Neuronal stem cell (in vitro differentiated cells): ENCODE results near the gene CEBPA.

Source experiments
- DNase-seq: peaks from one replicate; pipeline ENCODE4 v3.0.0-alpha.2; 2013; ENCODE audit warnings: low spot score
- H2AFZ ChIP-seq: one replicate; pipeline ENCODE4 v1.6.1; 2013; ENCODE audit warnings: mild to moderate bottlenecking, low read length, inconsistent platforms
- H2AK5ac ChIP-seq: 2 replicates; pipeline ENCODE4 v1.6.1; 2013; ENCODE audit warnings: low read depth, mild to moderate bottlenecking, inconsistent platforms, low read length, moderate library complexity, mixed read lengths
- H2BK120ac ChIP-seq: 2 replicates; pipeline ENCODE4 v1.6.1; 2013; ENCODE audit warnings: low read depth, mild to moderate bottlenecking, inconsistent platforms, low read length, moderate library complexity, mixed read lengths
- H2BK12ac ChIP-seq: one replicate; pipeline ENCODE4 v1.6.1; 2013; ENCODE audit warnings: low read length, inconsistent platforms
- H2BK15ac ChIP-seq: 2 replicates; pipeline ENCODE4 v1.6.1; 2013; ENCODE audit warnings: mild to moderate bottlenecking, low read length, inconsistent platforms, mixed read lengths
- H2BK5ac ChIP-seq: one replicate; pipeline ENCODE4 v1.6.1; 2013; ENCODE audit warnings: inconsistent platforms, mild to moderate bottlenecking, low read length, moderate library complexity
- H3K14ac ChIP-seq: one replicate; pipeline ENCODE4 v1.6.1; 2013; ENCODE audit warnings: low read length, inconsistent platforms
- H3K18ac ChIP-seq: 2 replicates; pipeline ENCODE4 v1.6.1; 2013; ENCODE audit warnings: low read length, inconsistent platforms
- H3K23ac ChIP-seq: 2 replicates; pipeline ENCODE4 v1.6.1; 2013; ENCODE audit warnings: low read depth, mild to moderate bottlenecking, mixed read lengths, low read length, inconsistent platforms; ENCODE audit not compliant: poor library complexity
- H3K27ac ChIP-seq: replicated peaks from 3 replicates; pipeline ENCODE4 v1.5.1; 2013; ENCODE audit warnings: low read length, inconsistent platforms
- H3K27me3 ChIP-seq, 3 experiments: 2 replicates each; pipeline ENCODE4 v1.6.1; 2013; ENCODE audit warnings: low read length in 3 of 3, mild to moderate bottlenecking in 2 of 3, inconsistent platforms in 1 of 3, low read depth in 1 of 3, mixed read lengths in 1 of 3, moderate library complexity in 1 of 3; ENCODE audit not compliant: control insufficient read depth in 3 of 3, insufficient read depth in 3 of 3
- H3K36me3 ChIP-seq, 2 donors: replicated peaks in 1 of 2; 2 replicates each; pipeline ENCODE4 v1.6.1; 2013; ENCODE audit warnings: low read length in 2 of 2; ENCODE audit not compliant: control insufficient read depth in 2 of 2, insufficient read depth in 2 of 2
- H3K4ac ChIP-seq: 2 replicates; pipeline ENCODE4 v1.6.1; 2013; ENCODE audit warnings: inconsistent platforms, mild to moderate bottlenecking, low read length, moderate library complexity
- H3K4me1 ChIP-seq, 2 donors: 1 replicate in 1 of 2; 2 replicates in 1 of 2; pipeline ENCODE4 v1.6.1; 2013; ENCODE audit warnings: low read length in 2 of 2, low read depth in 1 of 2; ENCODE audit not compliant: control insufficient read depth in 2 of 2, insufficient read depth in 1 of 2
- H3K4me2 ChIP-seq: one replicate; pipeline ENCODE4 v1.6.1; 2013; ENCODE audit warnings: mild to moderate bottlenecking, low read length, inconsistent platforms; ENCODE audit not compliant: insufficient read depth, poor library complexity, severe bottlenecking
- H3K4me3 ChIP-seq, 2 donors: 2 replicates each; pipeline ENCODE4 v1.5.1; 2013; ENCODE audit warnings: low read length in 2 of 2, mild to moderate bottlenecking in 2 of 2, inconsistent platforms in 1 of 2, moderate library complexity in 1 of 2
- H3K79me1 ChIP-seq: one replicate; pipeline ENCODE4 v1.6.1; 2013; ENCODE audit warnings: low read depth, mild to moderate bottlenecking, inconsistent platforms, low read length, moderate library complexity
- H3K9ac ChIP-seq: one replicate; pipeline ENCODE4 v1.6.1; 2013; ENCODE audit warnings: mild to moderate bottlenecking, low read depth, low read length, inconsistent platforms; ENCODE audit not compliant: poor library complexity
- H3K9me3 ChIP-seq, 2 donors: replicated peaks in 1 of 2; 2 replicates each; pipeline versions ENCODE3 to v1.6.1; 2013; ENCODE audit warnings: low read length in 2 of 2, mild to moderate bottlenecking in 2 of 2, inconsistent platforms in 1 of 2, low read depth in 1 of 2, mixed read lengths in 1 of 2, moderate library complexity in 1 of 2; ENCODE audit not compliant: control insufficient read depth in 2 of 2, insufficient read depth in 1 of 2
- H4K8ac ChIP-seq: one replicate; pipeline ENCODE4 v1.6.1; 2013; ENCODE audit warnings: low read depth, mild to moderate bottlenecking, inconsistent platforms, low read length, moderate library complexity
- H4K91ac ChIP-seq: one replicate; pipeline ENCODE4 v1.6.1; 2013; ENCODE audit warnings: low read length, low read depth, mild to moderate bottlenecking, inconsistent platforms; ENCODE audit not compliant: poor library complexity
- WGBS, 2 donors: extraction: QIAGEN DNeasy Blood & Tissue Kit; methylation state at CpG; one replicate each; pipeline ENCODE4 v1.1.7; 2013; ENCODE audit warnings: missing lambda C conversion rate in 2 of 2, mixed read lengths in 1 of 2; ENCODE audit not compliant: insufficient read length in 2 of 2, insufficient replicate concordance in 1 of 2; ENCODE audit errors: extremely low coverage in 2 of 2; 5-methylcytosine and 5-hydroxymethylcytosine counted together

Gene CEBPA

DNA sequence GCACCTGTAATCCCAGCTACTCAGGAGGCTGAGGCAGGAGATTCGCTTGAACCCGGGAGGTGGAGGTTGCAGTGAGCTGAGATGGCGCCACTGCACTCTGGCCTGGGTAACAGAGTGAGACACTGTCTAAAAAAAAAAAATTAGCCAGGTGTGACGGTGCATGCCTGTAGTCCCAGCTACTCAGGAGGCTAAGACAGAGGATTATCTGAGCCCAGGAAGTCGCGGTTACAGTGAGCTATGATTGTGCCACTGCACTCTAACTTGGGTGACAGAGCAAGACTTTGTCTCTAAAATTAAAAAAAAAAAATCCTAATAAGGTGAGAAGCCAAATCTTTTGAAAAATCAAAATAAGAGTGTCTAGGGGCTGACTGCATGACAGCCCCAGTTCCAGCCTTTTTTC lies 9.7 kb upstream of the CEBPA start:
- Histone ChIP-seq H3K4me2 (no peak overlapping the region), H2BK12ac (no peak overlapping the region), H2AFZ (no peak overlapping the region), H3K18ac (no peak overlapping the region), H2AK5ac (no peak overlapping the region), H2BK120ac (no peak overlapping the region), H2BK15ac (no peak overlapping the region), H3K36me3 (no peaks in the 10 kb centered on the region), H4K91ac (no peak overlapping the region), H3K9ac (no peak overlapping the region), H3K23ac (no peak overlapping the region), H3K4me3 (no peak overlapping the region), H3K4ac (no peak overlapping the region), H3K27ac (no peak overlapping the region), H3K14ac (no peak overlapping the region), H3K79me1 (no peaks in the 10 kb centered on the region), H3K27me3 (no peaks in the 10 kb centered on the region), H3K9me3 (no peaks in the 10 kb centered on the region), H2BK5ac (no peak overlapping the region), H4K8ac (no peak overlapping the region), H3K4me1 (peaks cover 0 to 3% of the 10 kb centered on the region in 2 donors)
- WGBS, 2 donors: no CpG with 5 or more reads among the region's 6 CpGs
- no peak for DNase-seq

DNA sequence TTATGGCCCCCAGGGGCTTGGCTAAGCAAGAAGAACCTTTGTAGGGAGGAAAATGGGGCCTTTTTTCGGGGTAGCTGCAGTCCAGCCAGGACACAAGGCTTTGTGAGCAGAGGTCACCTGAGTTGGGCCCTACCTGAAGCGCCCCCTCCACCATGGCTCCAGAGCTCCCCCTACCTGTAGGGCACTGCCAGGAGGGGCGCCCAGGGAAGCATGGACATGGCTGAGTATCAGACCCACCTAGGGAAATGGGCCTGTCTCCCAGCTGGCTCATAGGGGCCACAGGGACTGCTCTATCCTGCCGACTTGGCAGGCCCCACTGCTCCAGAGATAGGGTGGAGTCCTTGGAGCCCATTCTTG lies 9.0 kb upstream of the CEBPA start:
- peaks cover 0 to 1% (median 0%) of the 10 kb centered on the region in 3 experiments for H3K27me3 ChIP-seq
- H3K9ac ChIP-seq: no peak overlapping the region
- H3K4me2 ChIP-seq: no peak overlapping the region
- H3K79me1 ChIP-seq: no peaks in the 10 kb centered on the region
- H3K14ac ChIP-seq: peak overlapping the region; percentile 47
- no peak overlapping the region for H3K27ac ChIP-seq
- no peak overlapping the region for H2BK12ac ChIP-seq
- no peak overlapping the region for H3K23ac ChIP-seq
- WGBS, 2 donors: no CpG with 5 or more reads among the region's 4 CpGs
- no peak overlapping the region for H4K91ac ChIP-seq
- DNase-seq: no peak
- H3K4ac ChIP-seq: no peak overlapping the region
- H4K8ac ChIP-seq: no peak overlapping the region
- H2AK5ac ChIP-seq: peak overlapping the region; percentile 13
- H3K4me3 ChIP-seq: no peak overlapping the region
- no peak overlapping the region for H2BK5ac ChIP-seq
- no peak overlapping the region for H2AFZ ChIP-seq
- no peaks in the 10 kb centered on the region for H3K9me3 ChIP-seq
- no peaks in the 10 kb centered on the region for H3K36me3 ChIP-seq
- peaks cover 0 to 3% of the 10 kb centered on the region in 2 donors for H3K4me1 ChIP-seq
- no peak overlapping the region for H2BK15ac ChIP-seq
- no peak overlapping the region for H2BK120ac ChIP-seq
- peak overlapping the region; percentile 57 for H3K18ac ChIP-seq

DNA sequence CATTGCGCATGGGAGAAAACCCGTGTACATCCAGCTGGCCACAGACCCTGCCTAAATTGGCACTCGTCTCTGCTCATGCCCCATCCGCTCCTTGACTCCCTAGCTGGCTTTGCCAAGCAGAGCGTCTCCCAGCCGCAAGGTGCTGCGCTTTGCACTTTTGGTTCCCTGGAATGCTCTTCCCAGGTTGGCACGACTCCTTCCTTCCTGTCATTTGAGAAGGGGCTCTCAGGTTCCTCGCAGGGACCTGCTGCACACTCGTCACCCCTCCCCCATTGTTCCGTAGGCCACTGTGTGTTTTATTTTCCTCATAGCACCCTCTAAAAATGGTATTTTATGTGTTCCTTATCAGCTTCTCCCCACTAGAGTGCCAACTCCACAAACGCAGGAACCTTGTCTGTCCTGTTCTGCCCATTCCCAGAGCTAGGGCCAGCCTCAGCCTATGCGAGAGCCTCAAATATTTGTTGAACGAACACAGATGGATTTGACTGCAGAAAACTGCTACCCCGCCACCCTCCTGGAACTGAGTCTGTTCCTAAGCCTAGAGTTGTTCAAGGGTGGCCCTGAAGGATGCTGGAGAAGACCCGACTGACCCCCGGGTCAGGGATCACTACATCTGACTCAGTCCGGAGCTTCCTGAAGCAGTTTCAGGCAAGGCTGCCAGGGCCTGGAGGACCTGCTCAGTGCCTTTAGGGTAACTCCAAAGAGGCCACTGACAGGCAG lies 8.4 kb upstream of the CEBPA start:
- H3K4me2 ChIP-seq: no peak overlapping the region
- H2BK120ac ChIP-seq: no peak overlapping the region
- no peaks in the 10 kb centered on the region for H3K36me3 ChIP-seq
- H3K4me3 ChIP-seq: no peak overlapping the region
- no CpG with 5 or more reads among the region's 18 CpGs for WGBS, 2 donors
- H2BK15ac ChIP-seq: no peak overlapping the region
- H4K91ac ChIP-seq: no peak overlapping the region
- no peak overlapping the region for H3K4ac ChIP-seq
- no peak overlapping the region for H2BK12ac ChIP-seq
- peak overlapping the region; percentile 4 for H3K18ac ChIP-seq
- no peaks in the 10 kb centered on the region for H3K79me1 ChIP-seq
- peaks cover 0 to 7% (median 0%) of the 10 kb centered on the region in 3 experiments for H3K27me3 ChIP-seq
- H3K23ac ChIP-seq: no peak overlapping the region
- no peak for DNase-seq
- peak overlapping the region; percentile 13 for H2AK5ac ChIP-seq
- H2BK5ac ChIP-seq: no peak overlapping the region
- peaks cover 0 to 3% of the 10 kb centered on the region in 2 donors for H3K4me1 ChIP-seq
- H3K9me3 ChIP-seq: no peaks in the 10 kb centered on the region
- no peak overlapping the region for H3K27ac ChIP-seq
- H3K14ac ChIP-seq: peak overlapping the region; percentile 47
- no peak overlapping the region for H4K8ac ChIP-seq
- no peak overlapping the region for H3K9ac ChIP-seq
- H2AFZ ChIP-seq: no peak overlapping the region

DNA sequence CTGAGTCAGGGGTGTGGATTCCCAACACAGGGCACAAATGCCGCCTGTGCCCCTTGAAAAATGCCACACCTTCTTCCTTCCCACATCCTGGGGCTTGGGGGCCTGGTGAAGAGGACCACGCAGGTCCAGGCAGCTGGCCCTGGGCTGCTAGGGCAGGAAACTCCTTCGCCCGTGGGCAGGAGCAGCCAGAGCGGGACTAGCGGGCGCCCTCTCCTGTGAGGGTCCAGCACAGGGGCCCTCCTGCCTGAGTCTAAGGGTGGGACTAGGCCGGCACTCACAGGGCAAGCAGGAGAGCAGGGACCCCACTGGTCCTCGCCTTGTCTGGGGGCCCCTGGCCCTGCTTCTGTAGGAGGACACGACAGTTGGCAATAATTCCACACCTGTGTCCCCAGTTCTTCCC lies 7.5 kb upstream of the CEBPA start:
- peaks cover 0 to 7% (median 0%) of the 10 kb centered on the region in 3 experiments for H3K27me3 ChIP-seq
- no peak overlapping the region for H2BK5ac ChIP-seq
- no peak overlapping the region for H3K4ac ChIP-seq
- H2BK12ac ChIP-seq: peak overlapping the region; percentile 35
- no peak overlapping the region for H3K27ac ChIP-seq
- peak overlapping the region; percentile 44 for H3K18ac ChIP-seq
- no peak overlapping the region for H2AFZ ChIP-seq
- WGBS, 2 donors: no CpG with 5 or more reads among the region's 10 CpGs
- H2AK5ac ChIP-seq: peak overlapping the region; percentile 40
- H3K79me1 ChIP-seq: no peaks in the 10 kb centered on the region
- H3K36me3 ChIP-seq: no peaks in the 10 kb centered on the region
- no peak overlapping the region for H4K8ac ChIP-seq
- H4K91ac ChIP-seq: no peak overlapping the region
- H3K9me3 ChIP-seq: no peaks in the 10 kb centered on the region
- H3K4me1 ChIP-seq: peaks cover 0 to 3% of the 10 kb centered on the region in 2 donors
- H2BK120ac ChIP-seq: no peak overlapping the region
- no peak overlapping the region for H3K4me3 ChIP-seq
- no peak overlapping the region for H3K4me2 ChIP-seq
- H3K14ac ChIP-seq: no peak overlapping the region
- peak overlapping the region; percentile 38 for H3K23ac ChIP-seq
- peak overlapping the region; percentile 54 for H2BK15ac ChIP-seq
- no peak for DNase-seq
- no peak overlapping the region for H3K9ac ChIP-seq
